Small intestine (tissue), 7 donors: ENCODE data around the gene DENR. TPM values are rescaled to one million over a fixed set of nuclear protein-coding genes. Genes with fewer than 3 reads are reported as not detected.

Source experiments
- DNase-seq, 2 donors: peaks; one replicate each; pipeline versions ENCODE4 v3.0.0 to v3.0.0-alpha.2; 2013
- FAIRE-seq: peaks from 2 replicates; lab custom pipeline; 2012; peaks lifted over from hg19 to GRCh38; lab: Jason Lieb, UNC
- H3K27ac ChIP-seq, 3 donors: one replicate each; pipeline ENCODE4 v1.5.1; 2013; ENCODE audit warnings: low read length in 2 of 3, mild to moderate bottlenecking in 2 of 3, control low read depth in 1 of 3, inconsistent platforms in 1 of 3, low read depth in 1 of 3, moderate library complexity in 1 of 3
- H3K27me3 ChIP-seq, 3 donors: one replicate each; pipeline ENCODE4 v1.6.1; 2013; ENCODE audit warnings: low read length in 3 of 3, inconsistent platforms in 1 of 3; ENCODE audit not compliant: control insufficient read depth in 3 of 3, insufficient read depth in 3 of 3
- H3K36me3 ChIP-seq, 3 donors: one replicate each; pipeline ENCODE4 v1.6.1; 2013; ENCODE audit warnings: low read length in 3 of 3, inconsistent platforms in 1 of 3, low read depth in 1 of 3, mild to moderate bottlenecking in 1 of 3, moderate library complexity in 1 of 3; ENCODE audit not compliant: control insufficient read depth in 3 of 3, insufficient read depth in 2 of 3
- H3K4me1 ChIP-seq, 3 donors: one replicate each; pipeline ENCODE4 v1.6.1; 2013; ENCODE audit warnings: low read length in 2 of 3, inconsistent platforms in 1 of 3, low read depth in 1 of 3, mild to moderate bottlenecking in 1 of 3, moderate library complexity in 1 of 3; ENCODE audit not compliant: control insufficient read depth in 3 of 3, insufficient read depth in 2 of 3
- H3K4me3 ChIP-seq, 3 donors: one replicate each; pipeline ENCODE4 v1.5.1; 2013; ENCODE audit warnings: low read length in 3 of 3, control low read depth in 1 of 3, inconsistent platforms in 1 of 3, low read depth in 1 of 3, mild to moderate bottlenecking in 1 of 3, moderate library complexity in 1 of 3
- H3K9me3 ChIP-seq, 2 donors: one replicate each; pipeline ENCODE4 v1.6.1; 2013; ENCODE audit warnings: low read depth in 1 of 2, low read length in 1 of 2; ENCODE audit not compliant: control insufficient read depth in 2 of 2, insufficient read depth in 1 of 2
- WGBS, 3 donors: extraction: QIAGEN DNeasy Blood & Tissue Kit; methylation state at CpG; one replicate each; pipeline ENCODE4 v1.1.7; 2013; 5-methylcytosine and 5-hydroxymethylcytosine counted together
- polyA plus RNA-seq, 4 donors: library from polyadenylated mRNA; stranded (reverse) in 3 of 4; unstranded in 1 of 4; fragments of 200-250 nt in 3 of 4; fragments of 120-200 nt in 1 of 4; gene quantifications; one replicate each; pipeline versions ENCODE4 v1.2.1 to v1.2.3, GENCODE V29; 2013
- donor health status: healthy with polysubstance abuse.
- donor health status: control.
- donor health status: control.
- donor health status: Bipolar disorder and iron deficiency.
- donor health status: healthy.

Gene DENR
- polyA plus RNA-seq, 4 donors = 23.7 to 56.0 (median 31.7) TPM

DNA sequence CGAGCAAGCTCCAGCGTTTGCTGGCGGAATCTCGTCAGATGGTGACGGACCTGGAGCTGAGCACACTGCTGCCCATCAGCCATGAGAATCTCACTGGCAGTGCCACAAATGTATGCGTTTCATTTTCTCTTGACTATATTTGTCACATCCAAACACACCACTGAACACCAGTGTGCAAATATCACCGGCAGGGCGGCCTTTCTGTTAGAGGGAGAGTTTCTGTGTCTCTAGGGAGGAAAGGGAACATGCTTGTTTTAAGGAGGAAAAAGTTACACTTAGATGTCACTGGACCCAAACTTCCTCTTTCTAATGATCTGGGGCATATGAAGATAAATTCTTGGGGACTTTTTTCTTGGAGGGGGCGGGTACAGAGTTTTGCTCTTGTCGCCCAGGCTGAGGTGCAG lies 60.7 kb downstream of the DENR start:
- FAIRE-seq = no peak
- Histone ChIP-seq H3K4me1 (no peaks in the 10 kb centered on the region), H3K36me3 (no peaks in the 10 kb centered on the region), H3K9me3 (no peaks in the 10 kb centered on the region), H3K27ac (no peak overlapping the region), H3K27me3 (no peaks in the 10 kb centered on the region), H3K4me3 (no peak overlapping the region)
- DNase-seq = no peak
- 75 to 86% (median 80%) methylated on average over 10 of the region's 10 CpGs for WGBS, 3 donors

DNA sequence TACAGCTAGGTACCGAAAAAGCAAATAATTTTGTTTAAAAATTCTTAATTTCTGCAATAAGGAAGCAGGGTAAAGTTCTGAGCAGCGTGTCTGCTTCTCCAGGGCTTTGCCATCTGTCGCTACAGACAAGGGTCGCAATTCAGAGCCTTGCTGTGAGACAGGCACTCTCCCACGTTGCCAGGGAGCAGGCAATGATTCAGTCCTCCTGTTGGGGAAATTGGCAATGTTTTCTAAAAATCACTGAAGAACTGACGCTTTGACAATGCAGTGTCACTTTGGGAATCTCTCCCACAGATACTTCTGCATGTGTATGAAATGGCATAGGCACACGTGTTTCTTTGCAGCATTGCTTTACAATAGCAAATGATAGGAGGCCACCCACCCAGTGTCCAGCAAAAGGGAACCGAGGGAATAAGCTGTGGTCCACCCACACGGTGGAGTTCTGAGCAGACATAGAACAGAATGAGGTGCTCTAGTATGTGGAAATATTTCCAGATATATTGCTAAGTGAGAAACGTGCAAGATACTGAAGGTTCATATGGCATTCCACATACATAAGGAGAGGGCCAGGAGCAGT lies 66.7 kb downstream of the DENR start:
- FAIRE-seq (no peak), DNase-seq (no peak)
- H3K4me3 ChIP-seq = no peak overlapping the region

DNA sequence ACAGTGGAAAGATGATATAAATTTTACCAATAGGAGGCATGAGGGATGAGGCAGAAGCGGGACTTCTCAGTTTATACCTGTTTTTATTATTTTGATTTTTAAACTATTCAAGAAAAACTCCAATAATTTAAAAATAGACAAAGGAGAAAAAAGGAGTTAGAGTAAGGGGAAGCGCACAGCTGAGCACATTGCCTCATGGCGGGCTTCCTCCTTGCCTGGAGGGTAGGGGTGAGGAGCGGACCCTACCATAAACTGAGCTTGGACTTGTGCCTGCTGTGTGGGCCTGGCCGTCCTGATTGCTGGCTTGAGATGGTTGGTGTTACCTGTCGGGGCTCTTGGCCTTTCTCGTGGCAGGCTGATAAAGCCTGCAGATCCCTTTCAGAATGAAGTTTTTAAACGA lies 67.5 kb downstream of the DENR start:
- no peaks in the 10 kb centered on the region for H3K27me3 ChIP-seq
- H3K36me3 ChIP-seq = no peaks in the 10 kb centered on the region
- no peaks in the 10 kb centered on the region for H3K4me1 ChIP-seq
- 82 to 85% (median 84%) methylated on average over 8 of the region's 8 CpGs for WGBS, 3 donors
- no peak overlapping the region for H3K4me3 ChIP-seq
- H3K9me3 ChIP-seq = no peaks in the 10 kb centered on the region
- DNase-seq = no peak
- FAIRE-seq = no peak
- H3K27ac ChIP-seq = no peak overlapping the region

More for the DNA sequence above, 66.7 kb downstream of the DENR start:
- H3K4me1 ChIP-seq = no peaks in the 10 kb centered on the region
- H3K36me3 ChIP-seq = no peaks in the 10 kb centered on the region
- no peak overlapping the region for H3K27ac ChIP-seq
- 52 to 75% (median 68%) methylated on average over 10 of the region's 10 CpGs for WGBS, 3 donors
- no peaks in the 10 kb centered on the region for H3K9me3 ChIP-seq
- no peaks in the 10 kb centered on the region for H3K27me3 ChIP-seq

Other genes with a start within 250 kb of the DENR start
- 100 to 1,000 TPM in 1 of 4 donors, 10 to 100 TPM in 3; 38.1 to 112 (median 42.4) TPM for gene RSRC2, start 225.9 kb upstream of the DENR start, polyA plus RNA-seq
- gene KNTC1, start 225.6 kb upstream of the DENR start, polyA plus RNA-seq = 10 to 100 TPM in 2 of 4 donors, 1 to 10 TPM in 2; 1.9 to 34.1 (median 8.8) TPM
- gene HCAR2, start 49.5 kb upstream of the DENR start, polyA plus RNA-seq = 1 to 10 TPM in 1 of 4 donors, under 1 TPM in 1, not detected in 2; 0.52 to 1.8 TPM
- under 1 TPM in 3 of 4 donors, not detected in 1; 0.15 to 0.52 (median 0.27) TPM for gene HCAR3, start 36.0 kb upstream of the DENR start, polyA plus RNA-seq
- gene HCAR1, start 22.0 kb upstream of the DENR start, polyA plus RNA-seq = under 1 TPM in 2 of 4 donors, not detected in 2; 0.16 to 0.27 TPM
- under 1 TPM in 3 of 4 donors, not detected in 1; 0.13 to 0.35 (median 0.27) TPM for gene CCDC62, start 21.7 kb downstream of the DENR start, polyA plus RNA-seq
- gene HIP1R, start 82.6 kb downstream of the DENR start, polyA plus RNA-seq = 100 to 1,000 TPM in 2 of 4 donors, 10 to 100 TPM in 2; 37.6 to 284 (median 98.8) TPM
- gene VPS37B, start 143.3 kb downstream of the DENR start, polyA plus RNA-seq = 10 to 100 TPM; 22.8 to 31.4 (median 25.1) TPM
- gene ABCB9, start 213.6 kb downstream of the DENR start, polyA plus RNA-seq = 1 to 10 TPM; 2.5 to 6.6 (median 4.7) TPM
- gene OGFOD2, start 222.4 kb downstream of the DENR start, polyA plus RNA-seq = 10 to 100 TPM; 25.0 to 30.3 (median 27.4) TPM
- gene ARL6IP4, start 227.9 kb downstream of the DENR start, polyA plus RNA-seq = 100 to 1,000 TPM; 197 to 434 (median 332) TPM